Hepatocyte (in vitro differentiated cells): ENCODE results near the gene SMARCA5. TPM values are rescaled to one million over a fixed set of nuclear protein-coding genes. Genes with fewer than 3 reads are reported as not detected.

Experiments
- DNase-seq: peaks from one replicate; pipeline ENCODE4 v3.0.0-alpha.2; 2016; ENCODE audit warnings: low spot score
- H2AFZ ChIP-seq: fragments of 200-600 bp; sonication (generic); 2 replicates; pipeline ENCODE4 v1.6.0; 2016; ENCODE audit warnings: antibody characterized with exemption, mild to moderate bottlenecking
- H3K27ac ChIP-seq: fragments of 200-600 bp; sonication (generic); 2 replicates; pipeline ENCODE4 v1.5.1; 2016; ENCODE audit warnings: mild to moderate bottlenecking
- H3K27me3 ChIP-seq: fragments of 200-600 bp; sonication (generic); 2 replicates; pipeline ENCODE4 v1.6.1; 2016
- H3K36me3 ChIP-seq: fragments of 200-600 bp; sonication (generic); replicated peaks from 2 replicates; pipeline ENCODE4 v1.5.1; 2016; ENCODE audit warnings: low read depth; ENCODE audit not compliant: insufficient read depth
- H3K4me1 ChIP-seq: fragments of 200-600 bp; sonication (generic); 2 replicates; pipeline ENCODE4 v1.5.1; 2016; ENCODE audit warnings: mild to moderate bottlenecking, moderate library complexity; ENCODE audit not compliant: insufficient read depth
- H3K4me2 ChIP-seq: fragments of 200-600 bp; sonication (generic); 2 replicates; pipeline ENCODE4 v1.6.0; 2016
- H3K4me3 ChIP-seq: fragments of 200-600 bp; sonication (generic); 2 replicates; pipeline ENCODE4 v1.5.1; 2016; ENCODE audit warnings: mild to moderate bottlenecking
- H3K79me2 ChIP-seq: fragments of 200-600 bp; sonication (generic); 2 replicates; pipeline ENCODE4 v1.6.0; 2017; ENCODE audit warnings: mild to moderate bottlenecking
- H3K9me2 ChIP-seq: fragments of 200-600 bp; sonication (generic); replicated peaks from 2 replicates; pipeline ENCODE4 v1.6.0; 2017; ENCODE audit warnings: mild to moderate bottlenecking; ENCODE audit not compliant: insufficient read depth
- H3K9me3 ChIP-seq: fragments of 200-600 bp; sonication (generic); 2 replicates; pipeline ENCODE4 v1.5.1; 2016; ENCODE audit warnings: low read depth, mild to moderate bottlenecking
- H4K20me1 ChIP-seq: fragments of 200-600 bp; sonication (generic); 2 replicates; pipeline ENCODE4 v1.6.0; 2016; ENCODE audit warnings: mild to moderate bottlenecking; ENCODE audit not compliant: insufficient read depth, poor library complexity, severe bottlenecking
- CTCF ChIP-seq: fragments of 200-600 bp; sonication (generic); IDR thresholded peaks from 2 replicates; pipeline ENCODE4 v1.5.1; 2016; ENCODE audit warnings: antibody characterized with exemption, mild to moderate bottlenecking; ENCODE audit not compliant: poor library complexity
- EZH2 ChIP-seq: fragments of 200-600 bp; sonication (generic); IDR thresholded peaks from 2 replicates; pipeline ENCODE4 v1.6.1; 2016; ENCODE audit warnings: antibody characterized with exemption, mild to moderate bottlenecking, borderline replicate concordance
- EZH2phosphoT487 ChIP-seq: fragments of 200-600 bp; sonication (generic); IDR thresholded peaks from one replicate; pipeline ENCODE4 v1.6.1; 2018; ENCODE audit warnings: antibody characterized with exemption, mild to moderate bottlenecking, low read depth, moderate library complexity; ENCODE audit not compliant: unreplicated experiment, severe bottlenecking
- WGBS: methylation state at CpG from one replicate; pipeline ENCODE4 v1.1.6; 2016; ENCODE audit warnings: low lambda C conversion rate; ENCODE audit errors: missing lambda C conversion rate; 5-methylcytosine and 5-hydroxymethylcytosine counted together
- polyA plus RNA-seq: library from polyadenylated mRNA; unstranded; fragments of >200 nt; fragmentation: Nextera tagmentation; extraction: Ambion mirVana; gene quantifications from 2 replicates; pipeline ENCODE4 v1.2.1, GENCODE V29; 2016
- total RNA-seq: library from RNA; depleted of rRNA; stranded (reverse); fragments of >200 nt; gene quantifications from 2 replicates; pipeline ENCODE4 v1.2.3, GENCODE V29; 2014

Gene SMARCA5
- total and polyA plus RNA-seq, 2 experiments from 2014 or later: 38.7 to 73.0 TPM

GRCh38 chr4:143511906-143512305 lies 1.6 kb upstream of the SMARCA5 start:
- no peaks in the 10 kb centered on the region for H3K9me3 ChIP-seq
- no peaks in the 10 kb centered on the region for H3K9me2 ChIP-seq
- WGBS: 90% methylated on average over 7 of the region's 7 CpGs
- peaks cover 18% of the 10 kb centered on the region for H3K4me1 ChIP-seq
- H4K20me1 ChIP-seq: peaks cover 24% of the 10 kb centered on the region
- no peak overlapping the region for H3K4me2 ChIP-seq
- no peak overlapping the region for H2AFZ ChIP-seq
- H3K4me3 ChIP-seq: no peak overlapping the region
- H3K36me3 ChIP-seq: no peaks in the 10 kb centered on the region
- no peak for DNase-seq
- TF ChIP-seq CTCF (no peak), EZH2phosphoT487 (no peak), EZH2 (no peak)
- H3K27ac ChIP-seq: no peak overlapping the region
- H3K27me3 ChIP-seq: no peaks in the 10 kb centered on the region
- peaks cover 30% of the 10 kb centered on the region for H3K79me2 ChIP-seq

GRCh38 chr4:143512978-143513313 lies 556 bp upstream of the SMARCA5 start:
- Histone ChIP-seq H3K27ac (peak overlapping the region; percentile 96), H3K9me2 (no peaks in the 10 kb centered on the region), H3K9me3 (no peaks in the 10 kb centered on the region), H3K79me2 (peaks cover 40% of the 10 kb centered on the region), H3K36me3 (no peaks in the 10 kb centered on the region), H2AFZ (peak overlapping the region; percentile 52), H3K4me1 (peaks cover 18% of the 10 kb centered on the region), H3K27me3 (no peaks in the 10 kb centered on the region), H3K4me2 (peak overlapping the region; percentile 64), H4K20me1 (peaks cover 31% of the 10 kb centered on the region), H3K4me3 (peak overlapping the region; percentile 10)
- TF ChIP-seq EZH2: no peak
- no peak for TF ChIP-seq EZH2phosphoT487
- TF ChIP-seq CTCF: no peak
- DNase-seq: no peak
- under 1% methylated on average over 18 of the region's 18 CpGs for WGBS

DNA sequence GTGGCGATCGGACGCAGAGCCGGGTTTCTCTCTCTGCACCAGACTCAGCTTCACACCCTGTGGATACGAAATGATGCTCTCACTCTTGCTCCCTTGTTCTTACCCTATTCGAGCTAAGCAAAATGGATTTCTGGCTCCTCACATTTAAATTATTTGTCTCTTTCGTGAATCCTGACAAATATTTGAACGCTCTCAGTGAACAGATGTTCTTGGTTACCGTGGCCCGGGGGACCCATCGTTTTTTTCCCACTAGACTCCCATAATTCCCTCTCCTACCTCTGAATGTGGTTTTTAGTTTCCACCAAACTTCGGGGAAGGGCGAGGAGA lies 630 bp downstream of the SMARCA5 start:
- Histone ChIP-seq H3K9me3 (no peaks in the 10 kb centered on the region), H2AFZ (peak overlapping the region; percentile 3), H3K36me3 (no peaks in the 10 kb centered on the region), H3K27ac (peak overlapping the region; percentile 96), H3K4me1 (peaks cover 18% of the 10 kb centered on the region), H4K20me1 (peaks cover 39% of the 10 kb centered on the region), H3K79me2 (peaks cover 52% of the 10 kb centered on the region), H3K9me2 (no peaks in the 10 kb centered on the region), H3K4me2 (peak overlapping the region; percentile 84), H3K4me3 (peak overlapping the region; percentile 97), H3K27me3 (no peaks in the 10 kb centered on the region)
- TF ChIP-seq EZH2: no peak
- TF ChIP-seq CTCF: no peak
- TF ChIP-seq EZH2phosphoT487: no peak
- no peak for DNase-seq
- 0% methylated on average over 13 of the region's 13 CpGs for WGBS

GRCh38 chr4:143514497-143514896 lies 995 bp downstream of the SMARCA5 start:
- H3K79me2 ChIP-seq: peaks cover 56% of the 10 kb centered on the region
- no peaks in the 10 kb centered on the region for H3K9me2 ChIP-seq
- no peaks in the 10 kb centered on the region for H3K27me3 ChIP-seq
- WGBS: under 1% methylated on average over 18 of the region's 18 CpGs
- peaks cover 39% of the 10 kb centered on the region for H4K20me1 ChIP-seq
- peak overlapping the region; percentile 84 for H3K4me2 ChIP-seq
- peaks cover 18% of the 10 kb centered on the region for H3K4me1 ChIP-seq
- peak; percentile 61 for DNase-seq
- peak overlapping the region; percentile 97 for H3K4me3 ChIP-seq
- TF ChIP-seq CTCF: no peak
- TF ChIP-seq EZH2: no peak
- TF ChIP-seq EZH2phosphoT487: no peak
- no peaks in the 10 kb centered on the region for H3K9me3 ChIP-seq
- peak overlapping the region; percentile 3 for H2AFZ ChIP-seq
- H3K27ac ChIP-seq: peak overlapping the region; percentile 96
- no peaks in the 10 kb centered on the region for H3K36me3 ChIP-seq
